Stimulated activated naive B cell treated with anti-CD40 and anti-IgM and Interleukin-4, amounts not matched to agents 10 μg/mL and 1 μg/mL and 100 μg/mL, for 72 hours (primary cell): ENCODE results near the gene DVL3.
A peak's percentile ranks its signal among the peaks of the same experiment; 100 is the strongest.

Experiments used
- ATAC-seq, 2 donors: fragments of 150-1000 bp; cut with Tn5 transposase; replicated peaks; 2 replicates each; pipeline ENCODE4 v1.10.0; 2021; ENCODE audit warnings: moderate library complexity in 1 of 2
- DNase-seq: peaks from one replicate; pipeline ENCODE4 v3.0.0; 2021
- H3K27ac Mint-ChIP-seq: one replicate; pipeline ENCODE4 v1.8.0; 2022; ENCODE audit warnings: mild to moderate bottlenecking, mixed read lengths
- H3K27me3 Mint-ChIP-seq, 2 donors: one replicate each; pipeline ENCODE4 v1.8.0; 2022; ENCODE audit warnings: mixed read lengths in 2 of 2
- H3K36me3 Mint-ChIP-seq, 2 donors: one replicate each; pipeline ENCODE4 v1.8.0; 2022; ENCODE audit warnings: mixed read lengths in 2 of 2, mild to moderate bottlenecking in 1 of 2
- H3K4me1 Mint-ChIP-seq, 2 donors: one replicate each; pipeline ENCODE4 v1.8.0; 2022; ENCODE audit warnings: mixed read lengths in 2 of 2, mild to moderate bottlenecking in 1 of 2
- H3K4me3 Mint-ChIP-seq, 2 donors: one replicate each; pipeline ENCODE4 v1.8.0; 2022; ENCODE audit warnings: mild to moderate bottlenecking in 2 of 2, mixed read lengths in 2 of 2, moderate library complexity in 1 of 2
- H3K9me3 Mint-ChIP-seq, 2 donors: one replicate each; pipeline ENCODE4 v1.8.0; 2022; ENCODE audit warnings: mixed read lengths in 2 of 2, mild to moderate bottlenecking in 1 of 2

The DVL3 gene

GRCh38 chr3:184192889-184193288, 37.7 kb downstream of the DVL3 start:
- peaks cover 34 to 57% of the 10 kb centered on the region in 2 donors for H3K36me3 Mint-ChIP-seq
- H3K27ac Mint-ChIP-seq, result peak overlapping the region; percentile 20
- peaks cover 9 to 12% of the 10 kb centered on the region in 2 donors for H3K4me1 Mint-ChIP-seq
- no peak for ATAC-seq
- DNase-seq, result no peak
- no peak overlapping the region for H3K4me3 Mint-ChIP-seq
- no peaks in the 10 kb centered on the region for H3K27me3 Mint-ChIP-seq
- no peaks in the 10 kb centered on the region for H3K9me3 Mint-ChIP-seq

GRCh38 chr3:184193991-184194539, 38.9 kb downstream of the DVL3 start:
- no peak overlapping the region for H3K4me3 Mint-ChIP-seq
- no peaks in the 10 kb centered on the region for H3K9me3 Mint-ChIP-seq
- no peak overlapping the region for H3K27ac Mint-ChIP-seq
- no peak for DNase-seq
- no peak for ATAC-seq
- H3K27me3 Mint-ChIP-seq, result no peaks in the 10 kb centered on the region
- peaks cover 31 to 48% of the 10 kb centered on the region in 2 donors for H3K36me3 Mint-ChIP-seq
- peaks cover under 1 to 2% of the 10 kb centered on the region in 2 donors for H3K4me1 Mint-ChIP-seq

GRCh38 chr3:184196536-184196935, 41.4 kb downstream of the DVL3 start:
- Mint-ChIP-seq H3K4me1 (no peaks in the 10 kb centered on the region), H3K27me3 (no peaks in the 10 kb centered on the region), H3K9me3 (no peaks in the 10 kb centered on the region), H3K27ac (no peak overlapping the region), H3K36me3 (peaks cover 25 to 35% of the 10 kb centered on the region in 2 donors), H3K4me3 (no peak overlapping the region)
- DNase-seq, result no peak
- ATAC-seq, result no peak

GRCh38 chr3:184198509-184198908, 43.3 kb downstream of the DVL3 start:
- Mint-ChIP-seq H3K9me3 (no peaks in the 10 kb centered on the region), H3K4me1 (no peaks in the 10 kb centered on the region), H3K36me3 (peaks cover 14 to 18% of the 10 kb centered on the region in 2 donors), H3K27me3 (peaks cover 0 to 7% of the 10 kb centered on the region in 2 donors), H3K4me3 (no peak overlapping the region), H3K27ac (no peak overlapping the region)
- DNase-seq (no peak), ATAC-seq (no peak)

- DNase-seq, result no peak
- Mint-ChIP-seq H3K27ac (no peak overlapping the region), H3K36me3 (peaks cover 0 to 2% of the 10 kb centered on the region in 2 donors), H3K9me3 (no peaks in the 10 kb centered on the region), H3K4me3 (no peak overlapping the region), H3K4me1 (no peaks in the 10 kb centered on the region), H3K27me3 (peaks cover 6 to 11% of the 10 kb centered on the region in 2 donors)
- no peak for ATAC-seq
Observed at GRCh38 chr3:184200825-184201224, 45.6 kb downstream of the DVL3 start.

GRCh38 chr3:184203526-184203925, 48.3 kb downstream of the DVL3 start:
- no peak overlapping the region for H3K27ac Mint-ChIP-seq
- ATAC-seq (no peak), DNase-seq (no peak)
- H3K36me3 Mint-ChIP-seq, result no peaks in the 10 kb centered on the region
- no peaks in the 10 kb centered on the region for H3K9me3 Mint-ChIP-seq
- peaks cover 17 to 21% of the 10 kb centered on the region in 2 donors for H3K27me3 Mint-ChIP-seq
- no peaks in the 10 kb centered on the region for H3K4me1 Mint-ChIP-seq
- H3K4me3 Mint-ChIP-seq, result no peak overlapping the region

- DNase-seq (no peak), ATAC-seq (no peak)
- Mint-ChIP-seq H3K27me3 (peaks cover 15 to 32% of the 10 kb centered on the region in 2 donors), H3K27ac (no peak overlapping the region), H3K9me3 (no peaks in the 10 kb centered on the region), H3K36me3 (no peaks in the 10 kb centered on the region), H3K4me1 (no peaks in the 10 kb centered on the region), H3K4me3 (no peak overlapping the region)
Observed at GRCh38 chr3:184209146-184209923, 54.2 kb downstream of the DVL3 start.

- Mint-ChIP-seq H3K27ac (no peak overlapping the region), H3K27me3 (peaks cover 7 to 22% of the 10 kb centered on the region in 2 donors), H3K4me1 (no peaks in the 10 kb centered on the region), H3K36me3 (no peaks in the 10 kb centered on the region), H3K4me3 (no peak overlapping the region), H3K9me3 (no peaks in the 10 kb centered on the region)
- ATAC-seq, result no peak
- DNase-seq, result no peak
Observed at GRCh38 chr3:184211297-184211696, 56.1 kb downstream of the DVL3 start.

- peaks cover 4 to 18% of the 10 kb centered on the region in 2 donors for H3K27me3 Mint-ChIP-seq
- H3K4me1 Mint-ChIP-seq, result no peaks in the 10 kb centered on the region
- no peaks in the 10 kb centered on the region for H3K36me3 Mint-ChIP-seq
- H3K9me3 Mint-ChIP-seq, result no peaks in the 10 kb centered on the region
- no peak overlapping the region for H3K27ac Mint-ChIP-seq
- no peak overlapping the region for H3K4me3 Mint-ChIP-seq
- DNase-seq, result no peak
- ATAC-seq, result no peak
Observed at GRCh38 chr3:184211718-184212117, 56.5 kb downstream of the DVL3 start.

- H3K27me3 Mint-ChIP-seq, result peaks cover 6 to 15% of the 10 kb centered on the region in 2 donors
- DNase-seq, result no peak
- no peaks in the 10 kb centered on the region for H3K4me1 Mint-ChIP-seq
- H3K27ac Mint-ChIP-seq, result no peak overlapping the region
- no peak for ATAC-seq
- H3K4me3 Mint-ChIP-seq, result no peak overlapping the region
- H3K36me3 Mint-ChIP-seq, result no peaks in the 10 kb centered on the region
- H3K9me3 Mint-ChIP-seq, result no peaks in the 10 kb centered on the region
Observed at GRCh38 chr3:184218814-184219213, 63.6 kb downstream of the DVL3 start.

GRCh38 chr3:184222521-184222920, 67.3 kb downstream of the DVL3 start:
- Mint-ChIP-seq H3K27me3 (peaks cover 18 to 37% of the 10 kb centered on the region in 2 donors), H3K4me1 (no peaks in the 10 kb centered on the region), H3K27ac (no peak overlapping the region), H3K36me3 (no peaks in the 10 kb centered on the region), H3K4me3 (no peak overlapping the region), H3K9me3 (no peaks in the 10 kb centered on the region)
- ATAC-seq (no peak), DNase-seq (no peak)
